ENCODE data around the gene SH3GL2.

DNA sequence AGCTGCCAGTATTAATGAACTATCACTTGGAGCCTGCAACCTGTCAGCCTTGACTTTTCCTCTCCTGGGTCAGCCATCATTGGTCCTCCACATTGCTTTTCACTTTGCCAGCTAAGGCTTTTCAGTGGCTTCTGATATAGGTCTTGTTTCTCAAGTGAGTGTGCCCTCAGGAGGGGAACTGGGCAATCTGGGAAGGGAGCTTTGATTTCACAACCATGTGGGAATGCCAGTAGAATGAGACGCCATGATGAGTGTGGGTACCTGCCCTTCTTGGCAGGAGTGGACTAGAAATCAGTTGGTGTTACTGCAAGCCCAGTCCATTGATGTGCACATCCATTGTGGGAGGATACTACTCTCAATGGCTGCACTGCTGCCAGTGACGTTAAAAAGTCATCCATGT lies 54.1 kb downstream of the SH3GL2 start:
- TF ChIP-seq, protein P1, sequence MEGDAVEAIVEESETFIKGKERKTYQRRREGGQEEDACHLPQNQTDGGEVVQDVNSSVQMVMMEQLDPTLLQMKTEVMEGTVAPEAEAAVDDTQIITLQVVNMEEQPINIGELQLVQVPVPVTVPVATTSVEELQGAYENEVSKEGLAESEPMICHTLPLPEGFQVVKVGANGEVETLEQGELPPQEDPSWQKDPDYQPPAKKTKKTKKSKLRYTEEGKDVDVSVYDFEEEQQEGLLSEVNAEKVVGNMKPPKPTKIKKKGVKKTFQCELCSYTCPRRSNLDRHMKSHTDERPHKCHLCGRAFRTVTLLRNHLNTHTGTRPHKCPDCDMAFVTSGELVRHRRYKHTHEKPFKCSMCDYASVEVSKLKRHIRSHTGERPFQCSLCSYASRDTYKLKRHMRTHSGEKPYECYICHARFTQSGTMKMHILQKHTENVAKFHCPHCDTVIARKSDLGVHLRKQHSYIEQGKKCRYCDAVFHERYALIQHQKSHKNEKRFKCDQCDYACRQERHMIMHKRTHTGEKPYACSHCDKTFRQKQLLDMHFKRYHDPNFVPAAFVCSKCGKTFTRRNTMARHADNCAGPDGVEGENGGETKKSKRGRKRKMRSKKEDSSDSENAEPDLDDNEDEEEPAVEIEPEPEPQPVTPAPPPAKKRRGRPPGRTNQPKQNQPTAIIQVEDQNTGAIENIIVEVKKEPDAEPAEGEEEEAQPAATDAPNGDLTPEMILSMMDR (conservative IDR thresholded peaks at IDR 0.05 in 1 of 2, IDR thresholded peaks at IDR 0.05 in 1 of 2; ENCODE audit: extremely low read depth in 1 of 2, insufficient read depth in 1 of 2, low read depth in 1 of 2, low read length in 2 of 2) = no peak
- TF ChIP-seq EZH2 (IDR thresholded peaks at IDR 0.05; ENCODE audit: borderline replicate concordance, low read length) = no peak
